HG02798 (cell line): Measurements from ENCODE around the gene TRPM4.
"Not testable (repeated sequence)": the region's sequence is repeated elsewhere in the genome, so short reads cannot be mapped to it uniquely, and the experiment has no call there.

Experiments used
- ATAC-seq: cut with Tn5 transposase; IDR thresholded peaks from one replicate; pipeline ENCODE4 v1.9.1; 2021; ENCODE audit warnings: mild to moderate bottlenecking; ENCODE audit not compliant: unreplicated experiment, poor library complexity

Gene TRPM4

GRCh38 chr19:49150106-49150943, 7.3 kb upstream of the TRPM4 start:
- ATAC-seq = no peak

DNA sequence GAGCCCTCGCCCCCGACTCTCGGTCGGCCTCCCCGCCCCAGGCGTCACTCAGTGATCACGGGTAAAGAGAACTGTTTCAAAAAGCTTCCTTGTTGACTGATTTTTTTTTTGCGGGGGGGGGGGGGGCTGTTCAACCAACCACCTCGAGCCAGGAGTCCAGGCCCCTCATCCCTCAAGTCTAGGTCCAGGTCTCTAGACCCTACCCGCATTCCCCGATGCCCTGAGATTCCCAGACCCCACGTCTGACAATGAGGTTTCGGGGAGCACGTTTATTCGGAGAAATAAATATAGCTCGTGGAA, 6.7 kb upstream of the TRPM4 start:
- ATAC-seq = no peak

DNA sequence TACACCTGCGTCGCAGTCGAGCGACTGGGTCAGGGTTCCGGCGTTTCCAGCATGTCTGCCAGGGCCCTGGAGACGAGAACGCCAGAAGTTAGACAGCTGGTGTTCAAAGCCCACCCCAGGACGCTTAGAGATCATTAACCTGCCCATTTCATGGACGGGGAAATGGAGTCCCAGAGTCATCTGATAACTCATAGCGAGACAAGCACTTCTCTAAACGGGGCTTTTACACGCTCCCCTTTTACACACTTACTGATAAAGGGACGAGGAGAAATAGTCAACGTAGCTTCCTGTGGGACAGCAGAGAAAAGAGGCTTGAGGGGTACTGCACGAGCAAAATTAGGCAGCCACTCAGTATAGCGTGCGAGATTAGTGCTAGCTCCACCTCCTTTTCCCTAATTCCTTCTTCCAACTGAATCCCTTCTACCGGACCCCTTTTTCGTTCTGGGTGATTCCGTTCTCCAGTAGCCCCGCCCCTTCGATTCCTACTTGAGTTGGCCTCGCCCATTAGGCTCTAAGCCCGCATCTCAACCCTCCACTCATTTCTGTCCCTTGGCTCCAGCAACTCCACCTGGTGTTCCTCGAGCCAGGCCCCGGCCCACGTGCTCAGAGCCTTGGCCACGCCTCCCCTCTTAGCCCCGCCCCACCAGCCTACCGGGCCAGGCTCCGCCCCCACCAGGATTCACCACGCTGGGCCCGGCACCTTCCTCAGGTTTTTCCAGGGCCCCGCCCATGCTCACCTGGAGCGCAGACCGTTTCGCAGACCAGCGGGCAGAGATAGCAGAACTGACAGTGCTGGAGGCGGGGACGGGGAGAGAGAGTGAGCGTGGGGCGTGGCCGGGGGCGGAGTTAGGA, 6.1 kb upstream of the TRPM4 start:
- no peak for ATAC-seq

GRCh38 chr19:49152119-49152550, 5.5 kb upstream of the TRPM4 start:
- ATAC-seq = no peak

- no peak for ATAC-seq
Observed at GRCh38 chr19:49153167-49153809, 4.3 kb upstream of the TRPM4 start.

GRCh38 chr19:49154279-49154678, 3.3 kb upstream of the TRPM4 start:
- no peak for ATAC-seq

DNA sequence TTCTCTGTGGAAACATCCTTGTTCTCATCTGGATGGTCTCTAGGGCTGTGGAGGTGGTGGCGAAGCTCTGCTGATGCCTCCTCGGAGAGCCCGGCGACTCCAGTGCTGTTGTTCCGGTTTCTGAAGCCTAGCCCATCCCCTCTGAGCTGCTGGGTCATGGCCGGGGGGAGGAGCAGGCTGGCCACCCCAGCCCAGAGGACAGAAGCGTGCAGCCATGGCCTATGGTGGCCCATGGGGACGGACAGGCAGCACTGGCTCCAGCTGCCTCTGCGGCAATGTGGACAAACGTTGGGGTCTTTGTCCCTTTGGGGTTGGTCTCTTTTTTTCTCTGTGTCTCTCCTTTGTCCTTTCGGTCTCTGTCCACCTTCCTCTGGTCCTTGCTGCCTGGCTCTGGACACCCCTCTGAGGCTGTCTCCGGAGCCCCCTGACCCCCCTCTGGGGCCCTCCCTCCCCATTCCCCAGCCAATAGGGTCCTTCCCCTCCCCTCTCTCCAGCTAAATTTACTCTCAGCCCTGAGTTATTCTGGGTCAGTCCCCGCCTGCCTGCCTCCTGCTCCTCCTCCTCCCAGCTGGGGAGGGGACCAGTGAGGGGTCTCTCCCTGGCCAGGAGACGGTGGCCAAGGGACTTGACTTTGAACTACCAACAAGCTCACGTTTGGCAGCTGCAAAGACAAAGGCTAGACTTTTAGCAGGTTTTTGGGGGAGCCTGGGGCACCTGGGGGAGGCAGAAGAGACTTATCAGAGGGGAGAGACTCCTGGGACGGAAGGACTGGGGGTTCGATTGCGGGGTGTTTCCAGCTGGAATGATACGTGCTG, 2.4 kb upstream of the TRPM4 start, which contains the start of gene HRC:
Gene HRC, minus strand, starts transcription at position 392 of the 815 bp plus-strand sequence. Its CDS starts 159 bp downstream, at position 233.
- no peak for ATAC-seq

DNA sequence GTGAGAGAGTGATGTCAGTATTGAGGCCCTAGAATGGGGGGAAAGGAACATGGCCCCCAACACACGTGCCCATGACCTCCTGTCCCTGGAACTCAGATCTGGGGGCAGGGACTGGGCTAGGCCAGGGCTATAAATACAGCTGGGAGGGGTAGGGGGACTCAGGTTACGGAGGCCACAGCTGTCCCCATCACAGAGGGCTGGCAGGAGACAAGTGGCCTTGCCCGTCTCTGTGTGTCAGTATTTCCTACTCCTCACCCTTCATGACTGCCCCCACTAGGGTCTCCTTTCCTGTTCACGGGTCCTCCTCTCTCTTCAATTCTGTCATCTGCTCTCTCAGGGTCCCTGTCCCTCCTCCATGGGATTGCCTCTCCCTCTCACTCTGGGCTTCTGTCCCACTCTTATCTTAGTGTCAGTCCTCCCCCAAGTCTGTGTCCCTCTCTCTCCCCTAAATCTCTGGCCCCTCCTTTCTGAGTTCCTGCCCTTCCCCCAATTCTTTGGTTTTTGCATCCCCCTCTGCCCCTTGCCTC, 1.7 kb upstream of the TRPM4 start:
- ATAC-seq = no peak

DNA sequence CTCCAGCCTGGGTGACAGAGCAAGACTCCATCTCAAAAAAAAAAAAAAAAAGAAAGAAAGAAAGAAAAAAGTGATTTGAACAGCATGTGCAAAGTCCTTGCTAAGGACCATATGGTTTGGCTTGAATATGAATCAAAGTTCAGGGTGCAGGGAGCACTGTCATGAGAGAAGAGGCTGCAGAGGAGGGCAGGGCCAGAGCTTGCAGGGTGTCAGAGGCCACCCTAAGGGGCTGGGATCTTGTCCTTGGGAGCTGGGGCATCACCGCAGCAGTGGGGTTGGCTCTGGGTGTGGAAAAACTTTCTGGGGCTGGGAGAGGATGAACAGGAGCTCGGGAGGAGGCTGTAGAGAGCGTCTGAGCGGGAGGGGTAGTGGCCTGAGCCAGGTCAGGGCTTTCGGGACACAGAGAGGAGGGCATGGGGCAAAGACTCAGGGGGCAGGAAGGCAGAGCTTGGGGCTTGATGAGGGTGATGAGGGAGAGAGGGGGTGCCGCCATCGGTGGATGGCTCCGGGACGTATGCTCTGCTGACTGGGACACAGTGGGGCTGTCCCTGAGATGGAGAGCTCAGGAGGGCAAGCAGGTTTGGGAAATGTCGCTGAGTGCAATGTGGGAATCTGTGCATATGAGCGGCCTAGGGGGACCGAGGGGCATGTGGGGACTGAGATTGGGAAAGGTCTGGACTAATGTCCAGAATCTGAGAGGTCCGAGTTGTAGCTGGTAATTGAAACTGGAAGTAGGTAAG, 3.0 kb downstream of the TRPM4 start:
- no peak for ATAC-seq

GRCh38 chr19:49161987-49162386, 4.4 kb downstream of the TRPM4 start:
- no peak for ATAC-seq

GRCh38 chr19:49165111-49165750, 7.6 kb downstream of the TRPM4 start:
- no peak for ATAC-seq

- ATAC-seq = no peak
Observed at GRCh38 chr19:49165865-49166301, 8.3 kb downstream of the TRPM4 start.

DNA sequence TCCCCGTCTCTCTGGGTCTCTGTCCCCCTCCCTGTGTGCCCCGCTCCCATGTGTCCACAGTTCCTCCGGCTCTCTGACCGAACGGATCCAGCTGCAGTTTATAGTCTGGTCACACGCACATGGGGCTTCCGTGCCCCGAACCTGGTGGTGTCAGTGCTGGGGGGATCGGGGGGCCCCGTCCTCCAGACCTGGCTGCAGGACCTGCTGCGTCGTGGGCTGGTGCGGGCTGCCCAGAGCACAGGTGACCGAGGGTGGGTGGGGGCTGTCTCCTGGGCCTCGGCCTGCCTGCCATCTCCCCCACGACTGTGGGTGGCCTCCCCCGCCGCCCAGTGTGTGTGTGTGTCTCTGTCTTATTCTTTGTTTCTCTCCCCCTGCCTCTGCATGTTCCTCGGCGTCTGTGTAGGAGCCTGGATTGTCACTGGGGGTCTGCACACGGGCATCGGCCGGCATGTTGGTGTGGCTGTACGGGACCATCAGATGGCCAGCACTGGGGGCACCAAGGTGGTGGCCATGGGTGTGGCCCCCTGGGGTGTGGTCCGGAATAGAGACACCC, 10.3 kb downstream of the TRPM4 start:
- ATAC-seq = no peak

DNA sequence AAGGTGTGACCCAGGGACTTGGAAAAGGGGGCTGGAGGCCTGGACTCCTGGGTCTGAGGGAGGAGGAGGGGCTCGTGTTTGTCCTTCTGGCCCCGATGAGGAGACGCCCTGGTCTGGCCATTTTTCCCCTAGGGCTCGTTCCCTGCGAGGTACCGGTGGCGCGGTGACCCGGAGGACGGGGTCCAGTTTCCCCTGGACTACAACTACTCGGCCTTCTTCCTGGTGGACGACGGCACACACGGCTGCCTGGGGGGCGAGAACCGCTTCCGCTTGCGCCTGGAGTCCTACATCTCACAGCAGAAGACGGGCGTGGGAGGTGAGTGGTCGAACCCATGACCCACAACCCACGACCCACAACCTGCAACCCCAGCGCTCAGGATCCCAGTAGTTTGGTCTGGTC, 10.8 kb downstream of the TRPM4 start:
- ATAC-seq = no peak

- no peak for ATAC-seq
Observed at GRCh38 chr19:49173198-49173597, 15.6 kb downstream of the TRPM4 start.

DNA sequence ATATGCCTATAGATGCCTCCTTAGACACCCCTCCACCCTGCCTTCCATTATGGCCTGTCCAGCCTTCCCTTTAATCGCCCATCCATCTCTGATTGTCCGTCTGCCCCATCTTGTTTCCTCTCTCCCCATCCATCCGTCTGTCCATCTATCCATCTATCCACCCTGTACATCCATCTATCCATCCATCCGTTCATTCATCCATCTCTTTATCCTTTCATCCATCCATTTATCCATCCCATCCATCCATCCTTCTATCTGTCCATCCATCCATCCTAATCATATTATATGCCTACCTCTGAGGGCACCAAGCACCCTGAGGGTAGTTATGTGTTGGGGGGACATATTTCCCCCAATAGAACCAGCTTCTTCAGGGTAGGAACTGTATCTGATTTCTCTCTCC, 23.1 kb downstream of the TRPM4 start:
- ATAC-seq = no peak

GRCh38 chr19:49182010-49182847, 24.6 kb downstream of the TRPM4 start:
- not testable (repeated sequence) for ATAC-seq
